Upper lobe of left lung (tissue), 6 donors: ENCODE results near the gene C10orf67. TPM values are rescaled to one million over a fixed set of nuclear protein-coding genes. Genes with fewer than 3 reads are reported as not detected.

Experiments used
- ATAC-seq, 2 donors: fragments of 200-7000 bp; cut with Tn5 transposase; one replicate each; pipeline ENCODE4 v1.9.1; 2022; ENCODE audit warnings: mild to moderate bottlenecking in 2 of 2, moderate library complexity in 2 of 2; ENCODE audit not compliant: low FRiP score in 2 of 2
- DNase-seq, 2 donors: peaks; one replicate each; pipeline ENCODE4 v3.0.0-alpha.2; 2019 to 2020
- H3K27ac ChIP-seq, 4 donors: fragments of 200-600 bp; sonication (generic); one replicate each; pipeline ENCODE4 v1.5.1; 2016 to 2019
- H3K27me3 ChIP-seq, 4 donors: fragments of 200-600 bp; sonication (generic); one replicate each; pipeline ENCODE4 v1.5.1; 2017 to 2019
- H3K36me3 ChIP-seq, 4 donors: fragments of 200-600 bp; sonication (generic); one replicate each; pipeline ENCODE4 v1.5.1; 2016 to 2019
- H3K4me1 ChIP-seq, 4 donors: fragments of 200-600 bp; sonication (generic); one replicate each; pipeline ENCODE4 v1.5.1; 2018 to 2019
- H3K4me3 ChIP-seq, 4 donors: fragments of 200-600 bp; sonication (generic); one replicate each; pipeline ENCODE4 v1.5.1; 2017 to 2019; ENCODE audit warnings: mild to moderate bottlenecking in 2 of 4, moderate library complexity in 1 of 4
- H3K9me3 ChIP-seq, 4 donors: fragments of 200-600 bp; sonication (generic); one replicate each; pipeline ENCODE4 v1.5.1; 2018 to 2019
- CTCF ChIP-seq, 6 experiments: fragments of 450-650 bp in 4 of 6; fragments of 200-600 bp in 2 of 6; sonication (generic) in 2 of 6; IDR thresholded peaks; one replicate each; pipeline ENCODE4 v1.5.1; 2016 to 2019; ENCODE audit warnings: antibody characterized with exemption in 6 of 6
- EP300 ChIP-seq, 4 donors: sonication (generic); formaldehyde crosslinking; IDR thresholded peaks; one replicate each; pipeline ENCODE4 v1.5.1; 2017; ENCODE audit warnings: antibody characterized with exemption in 4 of 4, control low read depth in 2 of 4
- POLR2A ChIP-seq, 4 donors: fragments of 450-650 bp; IDR thresholded peaks; one replicate each; pipeline ENCODE4 v1.5.1; 2016 to 2017; ENCODE audit warnings: antibody characterized with exemption in 4 of 4, mild to moderate bottlenecking in 2 of 4
- POLR2AphosphoS5 ChIP-seq, 2 donors: sonication (generic); formaldehyde crosslinking; IDR thresholded peaks; one replicate each; pipeline ENCODE4 v1.5.1; 2017; ENCODE audit warnings: antibody characterized with exemption in 2 of 2
- WGBS, 2 donors: methylation state at CpG; one replicate each; pipeline ENCODE4 v1.1.5; 2017 to 2018; 5-methylcytosine and 5-hydroxymethylcytosine counted together
- total RNA-seq, 6 donors: library from RNA; depleted of rRNA in 4 of 6; stranded (reverse); fragments of >200 nt in 4 of 6; gene quantifications; one replicate each; pipeline versions ENCODE4 v1.1.0 to v1.2.1, GENCODE V29; 2016 to 2021
- donor health status: DM: no; HTN: no; CAD: no; lungs with moderate emphysema.
- donor health status: DM: no; HTN: yes; CAD: no; lungs with severe emphysema.

C10orf67 gene
- total RNA-seq, 6 donors from 2014 or later: 1.7 to 7.3 (median 4.2) TPM

- WGBS, 2 donors: 20 to 22% methylated on average over 5 of the region's 5 CpGs
- H3K9me3 ChIP-seq: no peaks in the 10 kb centered on the region
- peaks cover 0 to 27% (median 14%) of the 10 kb centered on the region in 4 donors for H3K27me3 ChIP-seq
- no peak overlapping the region for H3K27ac ChIP-seq
- no peak for ATAC-seq
- DNase-seq: no peak
- TF ChIP-seq CTCF (IDR thresholded peaks at IDR 0.05): no peak
- no peak for TF ChIP-seq POLR2AphosphoS5 (IDR thresholded peaks at IDR 0.05)
- TF ChIP-seq EP300 (IDR thresholded peaks at IDR 0.05): no peak
- TF ChIP-seq POLR2A (IDR thresholded peaks at IDR 0.05): no peak
- H3K4me3 ChIP-seq: no peak overlapping the region
- H3K36me3 ChIP-seq: no peaks in the 10 kb centered on the region
- H3K4me1 ChIP-seq: peaks cover 0 to 21% (median 5%) of the 10 kb centered on the region in 4 donors
Observed at GRCh38 chr10:23189024-23189423, 155.6 kb downstream of the C10orf67 start.

GRCh38 chr10:23187155-23187554 is 157.4 kb downstream of the C10orf67 start:
- TF ChIP-seq POLR2AphosphoS5 (IDR thresholded peaks at IDR 0.05) (no peak), EP300 (IDR thresholded peaks at IDR 0.05) (no peak), POLR2A (IDR thresholded peaks at IDR 0.05) (no peak), CTCF (IDR thresholded peaks at IDR 0.05) (no peak)
- H3K27me3 ChIP-seq: peaks cover 0 to 11% (median 6%) of the 10 kb centered on the region in 4 donors

GRCh38 chr10:23186697-23187096 is 157.9 kb downstream of the C10orf67 start:
- no peak for DNase-seq
- Histone ChIP-seq H3K4me1 (peaks cover 0 to 5% (median 0%) of the 10 kb centered on the region in 4 donors), H3K27me3 (peaks cover 0 to 6% (median 3%) of the 10 kb centered on the region in 4 donors), H3K4me3 (no peak overlapping the region), H3K27ac (no peak overlapping the region), H3K9me3 (no peaks in the 10 kb centered on the region), H3K36me3 (no peaks in the 10 kb centered on the region)
- ATAC-seq: no peak
- TF ChIP-seq POLR2AphosphoS5 (IDR thresholded peaks at IDR 0.05) (no peak), EP300 (IDR thresholded peaks at IDR 0.05) (no peak), POLR2A (IDR thresholded peaks at IDR 0.05) (no peak), CTCF (IDR thresholded peaks at IDR 0.05) (no peak)
- 22 to 33% methylated on average over 5 of the region's 5 CpGs for WGBS, 2 donors

More at GRCh38 chr10:23187155-23187554, 157.4 kb downstream of the C10orf67 start:
- no peak for DNase-seq
- no peaks in the 10 kb centered on the region for H3K36me3 ChIP-seq
- WGBS, 2 donors: 70 to 86% methylated on average over 1 of the region's 1 CpG
- no peak overlapping the region for H3K4me3 ChIP-seq
- H3K27ac ChIP-seq: no peak overlapping the region
- H3K4me1 ChIP-seq: peaks cover 0 to 10% (median 2%) of the 10 kb centered on the region in 4 donors
- no peaks in the 10 kb centered on the region for H3K9me3 ChIP-seq
- ATAC-seq: no peak

GRCh38 chr10:23186178-23186577 is 158.4 kb downstream of the C10orf67 start:
- WGBS, 2 donors: 60 to 65% methylated on average over 7 of the region's 7 CpGs
- no peaks in the 10 kb centered on the region for H3K36me3 ChIP-seq
- no peaks in the 10 kb centered on the region for H3K9me3 ChIP-seq
- peaks cover 0 to under 1% (median 0%) of the 10 kb centered on the region in 4 donors for H3K4me1 ChIP-seq
- TF ChIP-seq CTCF (IDR thresholded peaks at IDR 0.05) (no peak), EP300 (IDR thresholded peaks at IDR 0.05) (no peak), POLR2A (IDR thresholded peaks at IDR 0.05) (no peak), POLR2AphosphoS5 (IDR thresholded peaks at IDR 0.05) (no peak)
- ATAC-seq (no peak), DNase-seq (no peak)
- no peak overlapping the region for H3K27ac ChIP-seq
- no peak overlapping the region for H3K4me3 ChIP-seq
- H3K27me3 ChIP-seq: peaks cover 0 to under 1% (median under 1%) of the 10 kb centered on the region in 4 donors

- peaks cover 0 to 36% (median 21%) of the 10 kb centered on the region in 4 donors for H3K27me3 ChIP-seq
- no peaks in the 10 kb centered on the region for H3K36me3 ChIP-seq
- peaks cover 0 to 20% (median 12%) of the 10 kb centered on the region in 4 donors for H3K4me1 ChIP-seq
- H3K9me3 ChIP-seq: no peaks in the 10 kb centered on the region
- ATAC-seq: no peak
- no peak for TF ChIP-seq POLR2AphosphoS5 (IDR thresholded peaks at IDR 0.05)
- TF ChIP-seq CTCF (IDR thresholded peaks at IDR 0.05): no peak
- TF ChIP-seq EP300 (IDR thresholded peaks at IDR 0.05): no peak
- TF ChIP-seq POLR2A (IDR thresholded peaks at IDR 0.05): no peak
- no peak overlapping the region for H3K4me3 ChIP-seq
- DNase-seq: no peak
- 16 to 18% methylated on average over 10 to 14 of the region's 14 CpGs for WGBS, 2 donors
- H3K27ac ChIP-seq: no peak overlapping the region
Observed at GRCh38 chr10:23174977-23175512, 169.6 kb downstream of the C10orf67 start.
